Stimulated activated CD8-positive, alpha-beta memory T cell treated with anti-CD3 and anti-CD28 coated beads, Interleukin-7, amount 100 ng/mL, for 48 hours (primary cell): ENCODE measurements around the gene RNF187.

Experiments used
- DNase-seq, 2 donors: peaks; one replicate each; pipeline ENCODE4 v3.0.0-alpha.2; 2020; ENCODE audit warnings: low read depth in 1 of 2; ENCODE audit errors: extremely low read depth in 1 of 2

RNF187 gene

DNA sequence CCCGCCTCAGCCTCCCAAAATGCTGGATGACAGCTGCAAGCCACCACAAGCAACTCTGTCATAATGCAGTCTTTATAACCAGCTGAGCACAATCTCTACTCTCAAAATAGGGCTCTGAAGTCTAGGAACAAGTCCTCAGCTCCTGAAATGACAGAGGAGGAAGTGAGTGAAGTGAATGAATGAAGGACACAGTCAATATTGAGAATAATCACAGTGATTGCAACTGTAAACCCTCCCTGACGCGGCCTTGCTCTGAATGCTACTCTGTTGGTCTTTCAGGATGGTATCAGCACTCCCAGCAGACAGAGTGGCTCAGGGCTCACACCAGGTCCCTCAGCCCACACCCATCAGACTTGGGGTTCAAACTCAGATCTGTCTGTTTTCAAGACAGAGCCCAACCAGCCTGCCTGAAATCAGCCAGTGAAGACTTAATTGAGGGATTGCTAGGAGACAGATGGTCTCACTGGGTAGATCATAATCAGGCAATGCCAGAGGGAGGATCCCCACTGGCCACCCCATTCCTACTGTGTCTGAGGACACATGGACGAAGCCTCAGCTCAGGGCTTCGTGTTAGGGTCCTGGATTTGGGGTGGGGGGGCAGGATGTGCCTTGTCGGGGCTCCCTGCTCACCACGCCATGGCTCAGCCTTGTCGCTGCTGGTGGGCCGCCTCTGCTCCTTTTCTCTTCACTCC, 20.9 kb downstream of the RNF187 start:
- DNase-seq: no peak

DNA sequence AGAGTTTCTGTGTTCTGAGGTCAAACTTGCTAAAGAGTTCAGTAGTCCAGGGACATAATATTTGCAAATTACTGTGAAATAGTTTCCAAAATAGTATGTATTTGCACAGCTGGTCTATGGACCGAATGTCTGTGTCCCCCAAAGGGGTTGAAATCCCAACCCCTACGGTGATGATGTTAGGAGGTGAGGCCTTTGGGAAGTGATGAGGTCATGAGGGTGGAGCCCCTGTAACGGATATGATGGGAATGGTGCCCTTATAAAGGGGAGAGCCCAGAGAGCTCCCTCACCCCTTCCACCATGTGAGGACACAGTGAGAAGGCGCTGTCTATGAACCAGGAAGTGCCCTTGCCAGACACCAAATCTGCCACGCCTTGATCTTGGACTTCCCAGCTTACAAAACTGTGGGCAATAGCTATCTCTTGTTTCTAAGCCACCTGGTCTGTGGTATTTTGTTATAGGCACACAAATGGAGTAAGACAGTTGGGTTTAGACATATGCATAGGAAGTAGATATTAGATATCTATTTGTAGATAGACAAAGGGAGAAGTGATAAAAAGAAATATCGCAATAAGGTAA, 21.7 kb downstream of the RNF187 start:
- DNase-seq: no peak

DNA sequence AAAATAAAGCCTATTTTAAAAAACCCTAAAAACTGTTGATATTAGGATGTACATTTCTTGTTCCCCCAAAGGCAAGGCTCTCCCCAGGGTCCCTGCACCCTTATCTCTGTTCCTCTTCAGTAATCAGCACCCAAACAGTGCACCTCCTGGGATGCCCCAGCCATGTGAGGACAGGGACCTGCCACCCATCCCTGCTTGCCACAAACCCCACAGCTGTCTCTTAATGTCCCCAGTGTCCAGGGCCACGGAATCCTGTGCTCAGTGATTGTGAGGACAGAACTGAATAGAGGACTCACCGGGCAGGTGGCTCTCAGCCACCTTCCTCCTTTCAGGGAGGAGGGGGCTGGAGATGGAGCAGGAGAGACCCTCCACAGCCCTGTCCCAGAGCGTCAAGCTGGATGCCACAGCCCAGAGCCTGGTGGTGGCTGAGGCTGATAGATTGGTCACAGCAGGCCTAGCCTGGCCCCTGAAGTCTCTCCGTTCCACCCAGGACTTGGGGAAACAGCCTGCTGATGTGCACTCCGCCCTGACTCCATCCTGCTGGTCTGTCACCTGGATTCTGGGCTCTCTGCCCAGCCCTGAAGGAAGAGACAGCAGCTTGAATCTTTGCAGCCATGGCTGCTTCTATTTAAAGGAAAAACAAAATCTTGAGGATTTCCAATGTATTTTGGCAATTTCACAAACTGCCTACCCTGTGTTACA, 23.1 kb downstream of the RNF187 start:
- no peak for DNase-seq

DNA sequence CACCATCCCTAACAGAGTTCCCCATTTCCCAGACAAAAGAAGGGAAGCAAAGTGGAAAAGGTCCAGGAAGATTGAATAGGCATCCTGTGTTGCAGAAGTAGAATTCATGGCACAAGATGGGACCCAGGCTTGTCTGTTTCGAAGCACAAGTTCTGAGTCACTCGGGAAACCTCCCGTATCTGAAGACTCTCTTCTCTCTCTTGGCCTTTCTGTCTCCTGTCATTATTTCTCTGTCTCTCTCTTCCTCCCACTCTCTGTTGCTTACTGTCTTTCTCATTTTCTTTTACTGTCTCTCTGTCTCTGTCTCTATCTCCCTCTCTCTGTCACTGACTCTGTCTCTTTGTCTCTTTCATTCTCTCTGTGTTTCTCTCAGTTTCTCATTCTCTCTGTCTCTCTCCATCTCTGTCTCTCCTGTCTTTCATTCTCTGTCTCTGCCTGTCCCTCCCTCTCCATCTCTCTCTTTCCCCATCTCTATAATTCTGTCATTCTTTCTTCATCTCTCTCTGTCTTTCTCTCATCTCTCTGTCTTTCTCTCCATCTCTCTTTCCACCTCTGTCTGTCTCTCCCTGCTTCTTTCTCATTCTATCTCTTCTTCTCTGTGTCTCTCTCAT, 23.7 kb downstream of the RNF187 start:
- DNase-seq: no peak

DNA sequence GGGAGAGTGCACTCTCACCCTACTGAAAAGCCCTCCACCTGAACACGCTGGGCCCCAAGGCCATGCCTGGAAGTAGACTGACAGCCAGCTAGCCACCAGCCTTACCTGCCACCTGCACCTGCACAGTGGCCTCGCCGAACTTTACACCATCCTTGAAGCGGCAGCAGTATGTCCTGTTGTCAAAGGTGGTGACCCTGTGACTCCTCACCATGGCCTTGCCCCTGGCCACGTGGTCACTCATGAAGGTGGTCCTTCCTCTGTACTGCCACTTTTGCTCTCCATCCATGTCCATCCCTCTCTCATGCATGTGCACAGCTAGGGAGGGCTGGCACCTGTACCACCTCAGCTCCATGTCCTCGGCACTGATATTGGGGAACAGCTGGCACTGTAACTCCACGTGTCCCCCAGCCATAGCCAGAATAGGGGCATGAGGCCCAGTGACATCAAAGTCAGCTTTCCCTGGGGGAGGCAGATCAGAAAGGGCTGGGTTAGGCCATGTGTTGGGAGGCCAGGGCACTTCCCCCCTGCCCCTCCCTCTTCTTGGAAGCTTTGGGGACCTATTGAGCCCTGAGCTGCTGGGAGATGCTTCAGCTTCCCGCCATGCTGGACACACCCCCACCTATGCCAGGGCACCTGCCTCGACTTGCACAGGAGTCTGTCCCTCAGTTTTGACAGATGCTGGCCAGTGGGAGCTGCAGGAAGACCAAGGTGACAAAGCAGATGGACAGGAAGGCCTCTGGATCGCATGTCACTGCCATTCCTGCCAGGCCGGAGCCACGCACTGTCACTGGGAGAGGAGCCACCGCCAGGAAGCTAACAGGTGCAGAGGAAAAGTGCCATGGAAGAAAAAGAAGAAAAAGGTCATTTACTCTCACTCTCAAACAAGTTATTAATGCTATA, 24.6 kb downstream of the RNF187 start:
- no peak for DNase-seq

DNA sequence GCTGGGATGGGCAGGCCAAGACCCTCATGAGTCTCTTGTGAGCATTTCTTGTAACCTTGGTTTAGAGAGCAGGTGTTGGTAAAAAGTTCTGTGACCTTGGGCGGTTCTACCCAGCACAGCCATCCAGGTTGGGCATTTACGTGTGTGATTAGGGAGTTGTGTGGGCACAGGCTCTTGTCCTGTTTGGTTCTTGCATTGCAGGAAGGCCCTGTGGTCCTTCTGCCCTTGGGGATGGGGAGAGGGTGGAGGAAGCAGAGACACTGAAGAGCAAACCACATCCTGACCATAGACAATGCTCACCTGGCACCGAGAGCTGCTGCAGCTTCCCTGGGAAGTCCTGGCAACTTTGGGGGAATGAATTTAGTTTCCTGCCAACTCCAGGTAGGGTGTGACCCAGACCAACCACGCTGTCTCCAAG, 25.6 kb downstream of the RNF187 start:
- DNase-seq: no peak

DNA sequence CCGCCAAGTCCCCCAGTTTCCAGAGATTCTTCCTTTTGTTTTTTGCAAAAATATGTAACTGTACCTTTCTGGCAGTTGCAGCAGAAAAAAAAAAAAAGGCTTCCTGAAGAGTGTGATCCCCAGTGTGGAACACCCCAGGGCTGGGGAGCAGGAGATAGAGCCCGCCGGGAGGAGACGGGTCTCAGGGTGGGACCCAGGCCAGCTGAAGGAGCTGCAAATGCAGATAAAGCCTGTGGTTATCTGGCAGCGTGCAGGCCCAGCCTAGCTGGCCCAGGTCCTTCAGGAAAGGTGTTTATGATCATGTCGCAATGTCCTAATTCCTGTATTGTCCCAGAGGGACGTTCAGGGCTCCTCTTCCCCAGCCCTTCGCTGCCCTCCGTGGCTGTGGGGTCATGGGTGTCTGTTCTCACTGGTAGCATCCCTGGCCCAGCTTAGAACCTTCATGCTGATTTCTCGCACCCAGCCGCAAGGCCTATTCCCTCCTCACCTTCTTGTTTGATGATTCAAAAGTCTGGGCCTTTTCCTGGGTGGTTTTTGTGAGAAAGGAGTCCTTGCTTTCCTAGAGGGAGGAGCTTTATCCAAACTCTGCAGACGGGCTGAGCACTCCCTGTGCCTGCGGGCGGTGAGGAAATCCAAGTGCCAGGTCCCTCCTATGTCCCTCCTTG, 26.2 kb downstream of the RNF187 start:
- DNase-seq: no peak

DNA sequence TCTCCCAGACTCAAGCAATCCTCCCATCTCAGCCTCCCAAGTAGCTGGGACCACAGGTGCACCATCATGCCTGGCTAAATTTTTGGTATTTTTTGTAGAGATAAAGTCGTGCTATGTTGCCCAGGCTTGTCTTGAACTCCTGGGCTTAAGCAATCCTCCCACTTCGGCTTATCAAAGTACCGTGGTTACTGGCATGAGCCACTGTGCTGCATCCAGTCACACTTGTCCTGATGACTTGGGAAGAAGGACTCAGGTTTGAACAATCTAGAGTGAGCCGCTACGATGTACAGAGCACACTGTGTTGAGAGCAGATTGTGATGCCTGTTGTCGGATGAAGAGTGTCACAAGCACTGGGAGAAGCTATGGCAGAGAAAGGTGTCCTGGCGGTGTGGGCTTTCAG, 27.2 kb downstream of the RNF187 start:
- no peak for DNase-seq

DNA sequence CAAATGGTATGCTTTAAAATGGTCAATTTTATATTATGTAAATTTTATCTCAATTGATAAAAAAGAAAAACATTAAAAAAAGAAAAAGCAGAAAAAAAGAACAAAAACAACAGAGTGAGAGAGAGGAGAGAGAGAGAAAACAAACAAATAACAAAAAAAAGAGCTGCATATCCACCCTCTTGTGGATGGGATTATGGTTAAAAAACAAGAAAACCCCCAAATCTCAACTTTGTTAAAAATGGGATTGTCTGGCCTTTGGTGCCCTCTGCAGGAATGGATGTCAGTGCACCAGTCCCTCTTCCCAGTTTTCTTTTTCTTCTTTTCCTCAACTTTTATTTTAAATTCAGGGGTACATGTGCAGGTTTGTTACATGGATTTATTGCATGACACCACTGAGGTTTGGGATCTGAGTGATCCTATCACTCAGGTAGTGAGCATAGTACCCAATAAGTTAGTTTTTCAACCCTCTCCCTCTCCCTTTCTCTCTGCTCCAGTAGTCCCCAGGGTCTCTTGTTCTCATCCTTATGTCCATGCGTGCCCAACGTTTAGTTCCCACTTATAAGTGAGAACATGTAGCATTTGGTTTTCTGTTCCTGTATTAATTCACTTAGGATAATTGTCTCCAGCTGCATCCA, 28.1 kb downstream of the RNF187 start:
- DNase-seq: no peak

DNA sequence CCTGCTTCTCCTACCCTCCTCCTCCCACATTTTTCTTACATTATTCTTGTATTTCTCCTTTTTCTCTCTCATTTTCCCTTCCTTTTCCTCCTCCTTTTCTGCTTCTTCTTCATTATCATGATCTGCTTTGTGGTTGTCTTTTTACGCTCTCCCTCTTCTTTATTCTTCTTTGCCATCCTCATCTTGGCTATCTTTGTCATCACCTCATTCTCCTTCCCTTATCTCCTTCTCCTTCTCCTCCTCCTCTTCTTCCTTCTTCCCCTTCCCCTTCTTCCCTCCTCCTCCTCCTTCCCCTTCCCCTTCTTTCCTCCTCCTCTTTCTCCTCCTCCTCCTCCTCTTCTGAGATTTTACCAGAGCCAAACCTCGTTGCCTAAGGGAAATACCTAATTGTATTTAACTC, 30.5 kb downstream of the RNF187 start:
- DNase-seq: no peak

DNA sequence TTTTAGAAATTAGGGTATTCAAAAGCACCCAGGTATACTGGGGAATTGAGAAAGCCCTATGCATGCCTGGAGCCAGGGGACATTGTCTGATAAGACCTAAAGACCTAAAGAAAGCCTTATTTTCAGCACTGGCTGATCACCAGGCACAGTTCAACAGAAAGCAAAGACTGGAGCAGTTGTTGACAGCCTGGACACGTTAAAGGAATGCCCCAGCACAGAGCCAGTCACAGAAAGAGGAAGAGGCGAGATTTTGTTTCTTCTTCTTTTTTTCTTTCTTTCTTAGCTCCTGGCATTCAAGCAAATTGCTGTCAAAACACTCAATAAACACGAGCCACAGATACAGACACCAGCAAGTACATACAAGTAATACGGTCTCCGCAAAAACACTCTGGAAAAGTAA, 40.4 kb downstream of the RNF187 start:
- no peak for DNase-seq

DNA sequence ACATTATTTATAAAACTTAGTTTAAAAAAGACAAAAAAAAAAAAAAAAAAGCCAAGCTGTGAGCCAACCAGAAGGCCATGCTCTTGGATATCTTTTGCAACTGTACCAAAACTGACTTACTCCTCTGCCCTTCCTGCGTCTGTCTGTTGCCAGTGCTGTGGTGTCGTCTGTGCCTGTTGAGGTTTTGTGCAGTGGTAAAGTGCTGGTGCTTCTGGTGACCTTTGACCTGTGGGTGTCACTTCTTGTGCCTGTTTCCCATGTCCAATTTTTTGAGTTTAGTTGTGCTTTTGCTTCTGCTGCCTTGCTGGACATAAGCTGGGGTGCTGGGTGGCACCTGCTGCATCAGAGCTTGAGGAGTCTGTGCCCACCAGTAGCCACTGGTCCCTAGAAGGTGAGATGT, 41.4 kb downstream of the RNF187 start:
- DNase-seq: no peak

DNA sequence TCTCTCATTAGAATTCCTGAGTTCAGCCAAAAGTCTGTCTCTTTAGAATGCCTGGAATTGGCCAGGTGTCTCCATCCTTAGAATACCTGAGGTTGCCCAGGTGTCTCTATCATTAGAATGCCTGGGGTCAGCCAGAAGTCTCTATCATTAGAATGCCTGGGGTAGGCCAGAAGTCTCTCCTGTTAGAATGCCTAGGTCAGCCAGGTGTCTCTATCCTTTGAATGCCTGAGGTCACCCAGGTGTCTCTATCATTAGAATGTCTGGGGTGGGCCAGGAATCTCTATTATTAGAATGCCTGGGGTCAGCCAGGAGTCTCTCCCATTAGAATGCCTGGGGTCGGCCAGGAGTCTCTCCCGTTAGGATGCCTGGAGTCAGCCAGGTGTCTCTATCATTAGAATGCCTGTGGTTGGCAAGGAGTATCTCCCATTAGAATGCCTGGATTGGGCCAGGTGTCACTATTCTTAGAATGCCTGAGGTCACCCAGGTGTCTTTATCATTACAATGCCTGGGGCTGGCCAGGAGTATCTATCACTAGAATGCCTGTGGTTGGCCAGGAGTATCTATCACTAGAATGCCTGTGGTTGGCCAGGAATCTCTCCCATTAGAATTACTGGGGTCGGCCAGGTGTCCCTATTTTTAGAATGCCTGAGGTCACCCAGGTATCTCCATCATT, 43.0 kb downstream of the RNF187 start:
- no peak for DNase-seq

DNA sequence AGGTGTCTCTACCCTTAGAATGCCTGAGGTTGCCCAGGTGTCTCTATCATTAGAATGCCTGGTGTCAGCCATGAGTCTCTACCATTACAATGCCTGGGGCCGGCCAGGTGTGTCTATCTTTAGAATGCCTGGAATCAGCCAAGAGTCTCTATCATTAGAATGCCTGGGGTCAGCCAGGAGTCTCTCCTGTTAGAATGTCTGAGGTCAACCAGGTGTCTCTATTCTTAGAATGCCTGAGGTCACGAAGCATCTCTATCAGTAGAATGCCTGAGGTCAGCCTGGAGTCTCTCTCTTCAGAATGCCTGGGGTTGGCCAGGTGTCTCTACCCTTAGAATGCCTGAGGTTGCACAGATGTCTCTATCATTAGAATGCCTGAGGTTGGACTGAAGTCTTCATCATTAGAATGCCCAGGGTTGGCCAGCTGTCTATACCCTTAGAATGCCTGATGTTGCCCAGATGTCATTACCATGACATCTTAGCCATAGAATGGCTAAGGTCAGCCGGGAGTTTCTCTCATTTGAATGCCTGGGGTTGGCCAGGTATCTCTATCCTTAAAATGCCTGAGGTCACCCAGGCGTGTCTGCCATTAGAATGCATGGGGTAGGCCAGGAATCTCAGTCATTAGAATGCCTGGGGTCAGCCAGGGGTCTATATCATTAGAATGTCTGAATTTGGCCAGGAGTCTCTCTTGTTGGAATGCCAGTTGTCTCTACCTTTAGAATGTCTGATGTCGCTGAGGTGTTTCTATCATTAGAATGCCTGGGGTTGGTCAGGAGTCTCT, 44.0 kb downstream of the RNF187 start:
- DNase-seq: no peak

DNA sequence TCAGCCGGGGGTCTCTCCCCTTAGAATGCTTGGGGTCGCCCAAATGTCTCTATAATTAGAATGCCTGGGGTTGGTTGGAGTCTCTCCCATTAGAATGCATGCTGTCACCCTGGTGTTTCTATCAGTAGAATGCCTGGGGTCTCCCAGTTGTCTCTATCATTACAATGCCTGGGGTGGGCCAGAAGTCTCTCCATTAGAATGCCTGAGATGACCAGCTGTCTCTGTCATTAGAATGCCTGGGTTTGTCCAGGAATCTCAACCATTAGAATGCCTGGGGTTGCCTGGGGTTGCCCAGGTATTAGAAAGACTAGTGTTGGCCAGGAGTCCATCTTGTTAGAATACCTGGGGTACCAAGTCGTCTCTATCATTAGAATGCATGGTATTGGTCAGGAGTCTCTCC, 51.6 kb downstream of the RNF187 start:
- DNase-seq: no peak

DNA sequence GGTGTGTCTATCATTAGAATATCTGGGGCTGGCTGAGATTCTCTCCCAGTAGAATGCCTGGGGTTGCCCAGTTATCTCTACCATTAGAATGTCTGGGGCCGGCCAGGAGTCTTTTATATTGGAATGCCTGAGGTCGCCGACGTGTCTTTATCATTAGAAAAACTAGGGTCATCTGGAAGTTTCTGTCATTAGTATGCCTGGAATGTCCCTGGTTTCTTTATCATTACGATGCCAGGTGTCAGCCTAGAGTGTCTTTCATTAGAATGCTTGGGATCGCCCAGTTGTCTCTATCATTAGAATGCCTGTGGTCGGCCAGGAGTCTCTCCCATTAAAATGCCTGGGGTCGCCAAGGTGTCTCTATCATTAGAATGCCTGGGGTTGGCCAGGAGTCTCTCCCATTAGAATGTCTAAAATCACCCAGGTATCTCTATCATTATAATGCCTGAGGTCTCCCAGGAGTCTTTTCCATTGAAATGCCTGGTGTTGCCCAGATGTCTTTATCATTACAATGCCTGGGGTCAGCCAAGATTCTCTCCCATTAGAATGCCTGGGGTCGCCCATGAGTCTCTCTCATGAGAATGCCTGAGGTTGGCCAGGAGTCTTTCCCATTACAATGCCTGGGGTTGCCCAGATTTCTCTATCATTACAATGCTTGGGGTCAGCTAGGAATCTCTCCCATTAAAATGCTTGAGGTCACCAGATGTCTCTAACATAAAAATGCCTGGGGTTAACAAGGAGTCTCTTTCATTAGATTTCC, 53.2 kb downstream of the RNF187 start:
- DNase-seq: no peak

DNA sequence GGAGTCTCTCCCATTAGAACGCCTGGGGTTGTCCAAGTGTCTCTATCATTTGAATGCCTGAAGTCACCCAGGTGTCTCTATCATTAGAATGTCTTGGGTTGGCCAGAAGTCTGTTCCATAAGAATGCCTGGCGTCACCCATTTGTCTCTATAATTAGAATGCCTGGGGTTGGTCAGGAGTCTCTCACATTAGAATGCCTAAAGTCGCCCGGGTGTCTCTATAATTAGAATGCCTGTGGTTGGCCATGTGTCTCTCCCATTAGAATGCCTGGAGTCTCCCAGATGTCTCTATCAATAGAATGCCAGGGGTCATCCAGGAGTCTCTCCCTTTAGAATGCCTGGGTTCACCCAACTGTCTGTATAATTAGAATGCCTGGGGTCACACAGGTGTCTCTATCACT, 54.5 kb downstream of the RNF187 start:
- no peak for DNase-seq

DNA sequence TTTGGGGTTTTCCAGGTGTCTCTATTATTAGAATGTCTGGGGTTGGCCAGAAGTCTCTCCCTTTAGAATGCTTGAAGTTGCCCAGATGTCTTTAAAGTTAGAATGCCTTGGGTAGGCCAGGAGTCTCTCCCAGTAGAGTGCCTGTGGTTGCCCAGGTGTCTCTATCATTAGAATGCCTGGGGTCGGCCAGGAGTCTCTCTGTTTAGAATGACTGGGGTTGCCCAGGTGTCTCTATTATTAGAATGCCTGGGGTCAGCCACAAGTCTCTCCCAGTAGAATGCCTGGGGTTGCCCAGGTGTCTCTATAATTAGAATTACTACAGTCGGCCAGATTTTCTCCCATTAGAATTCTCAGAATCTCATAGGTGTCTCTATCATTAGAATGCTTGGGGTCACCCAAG, 55.2 kb downstream of the RNF187 start:
- no peak for DNase-seq
